ENCODE results near the gene IL15RA. TPM values are rescaled to one million over a fixed set of nuclear protein-coding genes. Genes with fewer than 3 reads are reported as not detected.
A peak's percentile ranks its signal among the peaks of the same experiment; 100 is the strongest.

IL15RA gene
- total RNA-seq, 1 experiment from 2014 or later: 11.0 TPM

- ChIA-PET CTCF (interaction anchor here (0.7 kb wide), 1 partner anchor 13 kb away, joined by 7 read pairs; no protein-coding TSS in a partner anchor), POLR2A (no interaction called here)
- H3K36me3 ChIP-seq (ENCODE audit: control insufficient read depth, insufficient read depth, low read length): no peaks in the 10 kb centered on the region
- no peaks in the 10 kb centered on the region for H3K27me3 ChIP-seq (ENCODE audit: control insufficient read depth, insufficient read depth, low read length)
- no peak overlapping the region for H3K4me3 ChIP-seq (ENCODE audit: low read depth in 2 of 2, low read length in 2 of 2)
- intact Hi-C loops (cut with micrococcal nuclease; ENCODE audit: unreplicated experiment): no loop called here
- ATAC-seq: peak; percentile 83
- BruUV-seq (replicated peaks): no TSS peak
- DNase-seq (ENCODE audit: low read depth, low spot score): peak; percentile 13
- H3K27ac ChIP-seq (ENCODE audit: low read length): no peak overlapping the region
- in situ Hi-C loops (cut with HindIII; ENCODE audit: low pct_unique_long_range_greater_than_20kb, low sequenced_read_pairs): no loop called here
- H3K9me3 ChIP-seq (ENCODE audit: control insufficient read depth, insufficient read depth, low read depth, low read length): no peaks in the 10 kb centered on the region
- no peaks in the 10 kb centered on the region for H3K4me1 ChIP-seq (ENCODE audit: control insufficient read depth, insufficient read depth, low read length)
- TF ChIP-seq CTCF (IDR thresholded peaks at IDR 0.05) (peak; percentile 80), REST (IDR thresholded peaks at IDR 0.05; ENCODE audit: insufficient read depth in 1 of 2, low read depth in 2 of 2, low read length in 1 of 2) (no peak)
These were observed 37.0 kb upstream of the IL15RA start for GRCh38 chr10:6014241-6014761.

DNA sequence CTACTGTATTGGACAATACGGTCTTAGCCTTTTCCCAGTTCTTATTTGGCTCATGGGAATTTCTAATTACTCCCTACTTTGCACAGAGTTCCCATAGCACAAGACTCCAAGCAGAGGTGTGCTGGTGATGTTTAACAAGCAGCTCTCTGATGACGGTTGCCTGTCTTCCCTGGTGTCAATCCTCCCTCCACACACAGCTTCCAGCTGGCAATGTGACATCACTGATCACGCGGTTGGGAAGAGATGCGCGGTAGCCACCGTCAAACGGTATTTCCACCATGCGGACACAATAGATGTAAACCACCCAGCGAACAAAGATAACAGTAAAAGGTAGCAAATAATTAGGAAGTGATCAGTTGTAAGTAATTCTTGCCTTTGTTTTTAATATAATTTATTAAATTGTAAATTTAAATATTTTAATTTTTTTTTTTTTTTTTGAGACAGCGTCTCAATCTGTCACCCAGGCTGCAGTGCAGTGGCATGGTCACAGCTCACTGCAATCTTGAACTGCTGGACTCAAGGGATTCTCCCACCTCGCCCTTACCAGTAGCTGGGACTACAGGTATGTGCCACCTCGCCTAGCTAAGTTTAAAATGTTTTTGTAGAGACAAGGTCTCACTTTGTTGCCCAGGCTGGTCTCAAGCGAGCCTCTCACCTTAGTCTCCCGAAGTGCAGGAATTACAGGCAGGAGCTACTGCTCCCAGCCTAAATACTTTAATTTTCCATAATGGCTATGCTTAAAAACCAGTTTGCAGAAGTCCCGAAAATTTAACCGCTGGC is 36.3 kb upstream of the IL15RA start:
- intact Hi-C loops (cut with micrococcal nuclease; ENCODE audit: unreplicated experiment): no loop called here
- H3K4me3 ChIP-seq (ENCODE audit: low read depth in 2 of 2, low read length in 2 of 2): no peak overlapping the region

More for the DNA sequence above, 36.3 kb upstream of the IL15RA start:
- no peaks in the 10 kb centered on the region for H3K36me3 ChIP-seq (ENCODE audit: control insufficient read depth, insufficient read depth, low read length)
- H3K4me1 ChIP-seq (ENCODE audit: control insufficient read depth, insufficient read depth, low read length): no peaks in the 10 kb centered on the region
- no peak for TF ChIP-seq SIN3A (IDR thresholded peaks at IDR 0.05; ENCODE audit: borderline replicate concordance, insufficient read depth, low read depth, low read length)
- TF ChIP-seq REST (IDR thresholded peaks at IDR 0.05; ENCODE audit: insufficient read depth in 1 of 2, low read depth in 2 of 2, low read length in 1 of 2): no peak
- no peak for TF ChIP-seq CTCF (IDR thresholded peaks at IDR 0.05)
- TF ChIP-seq POLR2AphosphoS5 (IDR thresholded peaks at IDR 0.05; ENCODE audit: low read depth, low read length): no peak
- no peak for TF ChIP-seq TCF7L2 (IDR thresholded peaks at IDR 0.05; ENCODE audit: low read depth, low read length)
- H3K9me3 ChIP-seq (ENCODE audit: control insufficient read depth, insufficient read depth, low read depth, low read length): no peaks in the 10 kb centered on the region
- POLR2A ChIA-PET: no interaction called here
- no peaks in the 10 kb centered on the region for H3K27me3 ChIP-seq (ENCODE audit: control insufficient read depth, insufficient read depth, low read length)
- CTCF ChIA-PET: interaction anchor here (0.6 to 0.9 kb wide), 3 partner anchors 12 to 389 kb away, joined by 3 to 7 read pairs (median 4); no protein-coding TSS in a partner anchor
- ATAC-seq (peak; percentile 53), DNase-seq (ENCODE audit: low read depth, low spot score) (no peak)
- no TSS peak for BruUV-seq (replicated peaks)
- no peak overlapping the region for H3K27ac ChIP-seq (ENCODE audit: low read length)
- in situ Hi-C loops (cut with HindIII; ENCODE audit: low pct_unique_long_range_greater_than_20kb, low sequenced_read_pairs): no loop called here
